Measurements from ENCODE around the gene GLT1D1. TPM values are rescaled to one million over a fixed set of nuclear protein-coding genes. Genes with fewer than 3 reads are reported as not detected.

GLT1D1 gene
- total RNA-seq, 1 donor from 2014 or later = 0.22 TPM

GRCh38 chr12:128852026-128852698 lies 1.1 kb upstream of the GLT1D1 start:
- intact Hi-C loops (cut with micrococcal nuclease) = no loop called here

DNA sequence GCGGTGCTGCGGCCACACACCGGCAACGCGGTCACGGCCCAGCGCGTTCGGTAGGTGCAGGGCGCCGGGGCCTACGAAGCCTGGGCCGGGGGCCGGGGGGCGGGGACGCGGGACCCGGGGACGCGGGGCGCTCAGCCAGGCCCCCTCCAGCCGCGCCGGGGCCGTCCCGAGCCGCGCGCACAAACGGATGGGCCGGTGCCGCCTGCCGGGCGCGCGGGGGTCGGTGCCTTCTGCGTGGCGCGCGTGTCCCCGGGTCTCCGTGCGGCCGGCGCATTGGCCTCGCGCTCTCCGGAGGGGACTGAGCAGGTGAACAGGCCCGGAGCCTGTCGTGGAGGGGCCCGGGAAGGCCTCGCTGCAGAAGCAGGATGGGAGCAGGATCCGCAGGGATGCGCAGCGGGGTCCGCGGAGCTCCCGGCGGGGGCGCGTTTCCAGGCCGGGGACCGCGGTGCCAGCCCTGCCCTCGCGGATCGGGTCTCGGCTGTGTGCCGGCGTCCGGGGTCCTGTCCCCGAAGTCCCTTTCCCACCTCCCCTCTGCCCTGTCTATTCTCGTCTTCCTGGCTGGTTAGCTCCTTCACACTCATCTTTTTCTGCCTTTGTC lies 421 bp downstream of the GLT1D1 start:
- intact Hi-C loops (cut with micrococcal nuclease) = no loop called here

GRCh38 chr12:128856035-128856790 lies 2.9 kb downstream of the GLT1D1 start:
- intact Hi-C loops (cut with micrococcal nuclease) = no loop called here

GRCh38 chr12:128856791-128857078 lies 3.5 kb downstream of the GLT1D1 start:
- intact Hi-C loops (cut with micrococcal nuclease) = no loop called here

GRCh38 chr12:128857133-128857763 lies 4.0 kb downstream of the GLT1D1 start:
- intact Hi-C loops (cut with micrococcal nuclease) = no loop called here

GRCh38 chr12:128859311-128859710 lies 6.0 kb downstream of the GLT1D1 start:
- intact Hi-C loops (cut with micrococcal nuclease) = no loop called here

GRCh38 chr12:128861226-128862016 lies 8.1 kb downstream of the GLT1D1 start:
- intact Hi-C loops (cut with micrococcal nuclease) = no loop called here

DNA sequence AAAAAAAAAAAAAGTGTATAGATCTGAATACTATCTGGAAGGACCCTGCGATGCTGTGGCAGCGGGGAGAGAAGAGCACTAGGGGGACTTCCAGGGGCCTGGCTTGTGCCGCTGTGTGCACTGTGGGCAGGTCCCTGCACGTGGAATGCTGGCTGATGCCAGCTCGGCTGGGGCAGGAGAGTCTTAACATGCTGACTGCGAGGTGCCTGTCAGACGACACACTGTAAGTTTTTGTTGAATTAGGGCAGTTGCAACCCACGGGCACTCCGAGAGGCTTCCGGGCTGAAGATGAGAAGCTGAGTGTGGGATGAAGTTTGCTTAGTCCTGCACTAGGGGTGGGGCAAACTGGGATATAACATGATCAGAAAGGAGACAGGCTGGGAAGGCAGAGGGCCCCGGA lies 10.7 kb downstream of the GLT1D1 start:
- intact Hi-C loops (cut with micrococcal nuclease) = no loop called here

DNA sequence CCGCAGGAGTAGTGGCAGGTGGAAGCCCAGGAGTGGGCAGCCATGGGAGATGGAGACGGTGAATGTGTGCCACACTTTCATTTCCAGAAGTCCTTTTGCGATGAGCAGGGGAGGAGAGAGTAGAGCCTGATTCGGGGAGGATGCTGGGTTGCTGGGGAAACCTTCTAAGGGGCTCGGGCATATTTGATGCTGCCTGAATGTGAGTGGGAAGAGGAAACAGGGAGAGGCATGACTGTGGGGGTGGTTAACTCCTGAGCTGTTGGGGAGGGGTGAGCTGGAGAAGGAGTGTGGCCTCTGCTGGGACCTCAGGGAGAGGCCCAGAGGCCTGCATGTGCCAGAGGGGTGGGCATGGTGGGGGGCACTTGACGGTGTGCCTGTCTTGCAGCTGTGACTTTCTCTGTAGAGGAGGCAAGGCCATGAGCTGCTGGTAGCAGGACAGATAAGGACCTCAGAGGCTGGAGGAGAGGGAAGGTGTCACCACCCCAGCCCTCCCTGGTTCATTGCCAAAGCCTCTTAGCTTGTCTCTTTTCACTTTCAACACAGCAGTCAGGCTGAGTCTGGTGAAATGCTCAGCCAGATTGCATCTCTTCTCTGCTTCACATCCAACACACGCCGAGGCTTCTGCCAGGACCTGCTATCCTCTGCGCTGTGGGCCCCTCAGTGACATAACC lies 11.4 kb downstream of the GLT1D1 start:
- intact Hi-C loops (cut with micrococcal nuclease) = no loop called here

DNA sequence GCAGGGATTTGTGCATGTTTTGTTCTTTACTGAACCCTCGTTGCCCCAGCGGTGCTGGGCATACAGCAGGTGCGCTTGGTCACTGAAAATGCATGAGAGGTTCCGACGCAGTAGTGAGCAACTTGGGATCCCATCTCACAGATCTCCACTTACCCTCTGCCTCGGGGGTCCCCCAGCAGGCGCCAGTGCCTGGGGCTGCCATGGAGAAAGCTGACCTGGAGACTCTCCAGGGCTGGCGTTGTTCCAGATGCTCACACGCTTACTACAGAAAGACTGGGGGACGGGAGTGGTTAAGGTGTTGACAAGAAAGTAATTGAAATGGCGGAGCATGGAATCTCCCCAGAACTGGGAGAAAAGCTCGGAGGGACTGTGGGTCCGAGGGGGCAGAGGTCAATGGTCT lies 14.2 kb downstream of the GLT1D1 start:
- intact Hi-C loops (cut with micrococcal nuclease) = no loop called here

- intact Hi-C loops (cut with micrococcal nuclease) = no loop called here
These were observed 18.2 kb downstream of the GLT1D1 start for GRCh38 chr12:128871516-128871892.

GRCh38 chr12:128872303-128872702 lies 19.0 kb downstream of the GLT1D1 start:
- intact Hi-C loops (cut with micrococcal nuclease) = no loop called here

GRCh38 chr12:128876559-128876958 lies 23.3 kb downstream of the GLT1D1 start:
- intact Hi-C loops (cut with micrococcal nuclease) = no loop called here

DNA sequence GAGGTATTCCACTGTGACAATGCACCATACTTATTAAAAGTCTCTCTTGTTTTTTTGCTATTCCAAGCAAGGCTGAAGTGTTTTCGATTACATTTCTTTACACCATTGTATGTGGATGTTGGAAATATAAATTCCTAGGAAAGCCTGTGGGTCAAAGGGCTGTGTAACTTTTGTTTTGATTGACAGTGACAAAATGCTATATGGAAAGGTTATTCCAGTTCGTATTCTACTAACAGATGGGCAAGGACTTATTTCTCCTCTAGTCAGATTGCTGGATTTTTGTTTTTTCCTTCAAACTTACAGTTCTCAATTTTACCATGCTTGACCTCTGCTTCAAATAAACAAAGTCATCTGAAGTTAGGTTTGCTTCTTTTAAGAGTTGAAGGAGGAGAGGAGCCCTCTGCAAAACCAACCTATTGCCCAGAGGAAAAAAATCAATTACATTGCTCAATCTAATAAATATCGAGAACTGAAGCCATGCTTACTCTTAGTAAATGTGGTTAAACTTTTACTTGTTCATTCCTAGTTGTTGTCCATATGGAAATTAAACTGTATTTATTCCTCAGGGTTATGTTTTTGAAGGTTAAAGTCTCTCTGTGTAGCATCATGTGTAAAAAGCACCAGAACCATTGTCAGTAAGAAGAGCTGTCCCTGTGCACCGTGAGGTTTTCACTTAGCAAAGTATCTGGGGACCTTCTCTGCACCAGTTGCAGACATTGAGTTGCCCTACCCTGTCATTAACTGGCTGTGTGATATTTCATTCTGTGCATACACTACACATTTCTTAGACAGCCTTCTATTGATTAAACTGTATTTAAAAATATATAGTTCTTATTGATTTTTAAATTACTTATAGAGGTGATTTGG lies 26.9 kb downstream of the GLT1D1 start:
- intact Hi-C loops (cut with micrococcal nuclease) = no loop called here

GRCh38 chr12:128891856-128892255 lies 38.6 kb downstream of the GLT1D1 start:
- intact Hi-C loops (cut with micrococcal nuclease) = no loop called here

DNA sequence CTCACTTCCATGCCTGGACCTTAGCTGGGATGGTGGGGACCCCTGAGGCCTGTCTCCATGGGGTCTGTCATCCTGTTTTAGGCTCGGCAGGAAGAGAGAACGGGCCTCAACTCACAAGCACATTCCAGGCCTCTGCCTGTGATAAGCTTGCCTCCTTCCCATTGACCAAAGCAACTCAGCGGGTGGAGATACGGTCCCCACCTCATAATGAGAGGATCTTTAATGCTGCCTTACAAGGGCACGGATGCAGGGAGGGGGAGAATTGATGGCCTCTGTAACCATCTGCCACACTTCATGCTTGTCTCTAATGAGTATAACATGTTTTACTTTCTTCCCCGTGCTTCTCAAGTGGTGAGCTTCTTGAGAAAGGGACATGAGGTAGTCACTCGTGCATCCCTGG lies 50.0 kb downstream of the GLT1D1 start:
- intact Hi-C loops (cut with micrococcal nuclease) = no loop called here

DNA sequence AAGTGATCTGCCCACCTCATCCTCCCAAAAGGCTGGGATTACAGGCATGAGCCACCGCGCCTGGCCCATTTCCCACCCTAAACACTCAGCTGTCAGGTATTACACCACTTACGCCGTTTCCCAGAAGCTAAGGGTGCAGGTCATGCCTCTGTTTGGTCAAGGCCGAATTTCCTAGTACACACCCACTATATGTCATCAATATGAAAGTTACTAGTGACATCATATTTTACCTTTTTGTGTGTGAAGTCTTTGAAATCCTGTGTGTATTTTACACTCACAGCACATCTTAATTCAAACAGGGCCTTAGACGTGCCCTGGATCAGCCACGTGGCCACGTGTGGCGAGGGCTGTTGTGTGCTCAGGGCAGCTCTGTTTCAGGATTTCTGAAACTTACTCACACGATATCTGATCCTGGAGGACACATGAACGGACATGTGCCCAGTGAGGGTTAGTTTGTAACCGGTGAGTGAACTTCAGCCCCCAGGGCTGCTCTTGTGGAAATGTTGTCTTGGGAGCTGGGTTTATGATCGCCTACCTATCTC lies 51.8 kb downstream of the GLT1D1 start:
- intact Hi-C loops (cut with micrococcal nuclease) = no loop called here

GRCh38 chr12:128906485-128907137 lies 53.3 kb downstream of the GLT1D1 start:
- intact Hi-C loops (cut with micrococcal nuclease) = no loop called here

GRCh38 chr12:128908254-128908653 lies 55.0 kb downstream of the GLT1D1 start:
- intact Hi-C loops (cut with micrococcal nuclease) = no loop called here
